ENCODE data around the gene RALY.

Gene RALY

GRCh38 chr20:34115232-34115631 lies 121.5 kb downstream of the RALY start:
- H2AFZ ChIP-seq (ENCODE audit: low read length) = no peak overlapping the region
- no peak overlapping the region for H3K4me2 ChIP-seq (ENCODE audit: low read depth, low read length, poor library complexity, severe bottlenecking)
- H3K79me2 ChIP-seq (ENCODE audit: insufficient read depth, low read length) = peaks cover 18% of the 10 kb centered on the region
- H3K27me3 ChIP-seq (ENCODE audit: insufficient read depth, low read length, poor library complexity, severe bottlenecking) = peaks cover 7% of the 10 kb centered on the region
- TF ChIP-seq EZH2phosphoT487 (IDR thresholded peaks at IDR 0.05; ENCODE audit: borderline replicate concordance) = no peak
- TF ChIP-seq CTCF (conservative IDR thresholded peaks at IDR 0.05; ENCODE audit: low read length) = no peak
- no peaks in the 10 kb centered on the region for H3K9me2 ChIP-seq (replicated peaks; ENCODE audit: low read depth, low read length)
- H3K9ac ChIP-seq (ENCODE audit: low read depth, low read length, poor library complexity, severe bottlenecking) = no peak overlapping the region
- H4K20me1 ChIP-seq (ENCODE audit: insufficient read depth, low read length, poor library complexity, severe bottlenecking) = peaks cover 14% of the 10 kb centered on the region
- no peaks in the 10 kb centered on the region for H3K36me3 ChIP-seq (ENCODE audit: insufficient read depth, low read length)
- no peaks in the 10 kb centered on the region for H3K9me3 ChIP-seq (ENCODE audit: insufficient read depth, low read depth, low read length)
- no peaks in the 10 kb centered on the region for H3F3A ChIP-seq (ENCODE audit: low read depth)
- peaks cover 12% of the 10 kb centered on the region for H3K4me1 ChIP-seq (ENCODE audit: insufficient read depth, low read length, poor library complexity, severe bottlenecking)
- no peak overlapping the region for H3K4me3 ChIP-seq (ENCODE audit: low read length, poor library complexity, severe bottlenecking)

GRCh38 chr20:34120213-34120612 lies 126.5 kb downstream of the RALY start:
- Histone ChIP-seq H3K9ac (ENCODE audit: low read depth, low read length, poor library complexity, severe bottlenecking) (no peak overlapping the region), H2AFZ (ENCODE audit: low read length) (no peak overlapping the region), H3K9me2 (replicated peaks; ENCODE audit: low read depth, low read length) (no peaks in the 10 kb centered on the region), H3K4me2 (ENCODE audit: low read depth, low read length, poor library complexity, severe bottlenecking) (no peak overlapping the region), H3K4me3 (ENCODE audit: low read length, poor library complexity, severe bottlenecking) (no peak overlapping the region), H3F3A (ENCODE audit: low read depth) (no peaks in the 10 kb centered on the region), H3K4me1 (ENCODE audit: insufficient read depth, low read length, poor library complexity, severe bottlenecking) (peaks cover 4% of the 10 kb centered on the region), H3K36me3 (ENCODE audit: insufficient read depth, low read length) (no peaks in the 10 kb centered on the region), H3K9me3 (ENCODE audit: insufficient read depth, low read depth, low read length) (no peaks in the 10 kb centered on the region), H3K79me2 (ENCODE audit: insufficient read depth, low read length) (no peaks in the 10 kb centered on the region), H3K27me3 (ENCODE audit: insufficient read depth, low read length, poor library complexity, severe bottlenecking) (no peaks in the 10 kb centered on the region), H4K20me1 (ENCODE audit: insufficient read depth, low read length, poor library complexity, severe bottlenecking) (no peaks in the 10 kb centered on the region)
- TF ChIP-seq CTCF (conservative IDR thresholded peaks at IDR 0.05; ENCODE audit: low read length) = no peak
- TF ChIP-seq EZH2phosphoT487 (IDR thresholded peaks at IDR 0.05; ENCODE audit: borderline replicate concordance) = no peak

- TF ChIP-seq CTCF (conservative IDR thresholded peaks at IDR 0.05; ENCODE audit: low read length) = no peak
- no peak for TF ChIP-seq EZH2phosphoT487 (IDR thresholded peaks at IDR 0.05; ENCODE audit: borderline replicate concordance)
- H3K79me2 ChIP-seq (ENCODE audit: insufficient read depth, low read length) = no peaks in the 10 kb centered on the region
Measured at GRCh38 chr20:34122274-34122980, 128.7 kb downstream of the RALY start.

More at GRCh38 chr20:34122274-34122980, 128.7 kb downstream of the RALY start:
- no peak overlapping the region for H3K4me3 ChIP-seq (ENCODE audit: low read length, poor library complexity, severe bottlenecking)
- H3K27me3 ChIP-seq (ENCODE audit: insufficient read depth, low read length, poor library complexity, severe bottlenecking) = no peaks in the 10 kb centered on the region
- H3F3A ChIP-seq (ENCODE audit: low read depth) = no peaks in the 10 kb centered on the region
- H3K9me2 ChIP-seq (replicated peaks; ENCODE audit: low read depth, low read length) = no peaks in the 10 kb centered on the region
- no peak overlapping the region for H2AFZ ChIP-seq (ENCODE audit: low read length)
- no peaks in the 10 kb centered on the region for H3K9me3 ChIP-seq (ENCODE audit: insufficient read depth, low read depth, low read length)
- H3K36me3 ChIP-seq (ENCODE audit: insufficient read depth, low read length) = no peaks in the 10 kb centered on the region
- H4K20me1 ChIP-seq (ENCODE audit: insufficient read depth, low read length, poor library complexity, severe bottlenecking) = no peaks in the 10 kb centered on the region
- no peak overlapping the region for H3K4me2 ChIP-seq (ENCODE audit: low read depth, low read length, poor library complexity, severe bottlenecking)
- no peak overlapping the region for H3K9ac ChIP-seq (ENCODE audit: low read depth, low read length, poor library complexity, severe bottlenecking)
- H3K4me1 ChIP-seq (ENCODE audit: insufficient read depth, low read length, poor library complexity, severe bottlenecking) = peaks cover 4% of the 10 kb centered on the region

All from Loucy (cell line).